ENCODE results near the gene TMEM208. TPM values are rescaled to one million over a fixed set of nuclear protein-coding genes. Genes with fewer than 3 reads are reported as not detected.

TMEM208 gene
- total and polyA plus RNA-seq, 2 of the 8 experiments (the other 6 are each of a cell fraction or from before 2014, with no cell fraction given), result 37.7 to 100.0 TPM

GRCh38 chr16:67194260-67194659, 32.7 kb upstream of the TMEM208 start (continued):
- no peak for TF ChIP-seq CTCF (IDR thresholded peaks at IDR 0.05; ENCODE audit: control extremely low read depth in 1 of 3, insufficient read depth in 1 of 3, low read depth in 1 of 3, low read length in 3 of 3)
- TF ChIP-seq RFX5 (IDR thresholded peaks at IDR 0.05; ENCODE audit: borderline replicate concordance, low read depth, low read length), result no peak
- TF ChIP-seq MAFK (IDR thresholded peaks at IDR 0.05; ENCODE audit: low read depth, low read length), result no peak
- TF ChIP-seq EP300 (IDR thresholded peaks at IDR 0.05; ENCODE audit: borderline replicate concordance in 1 of 2, low read depth in 2 of 2, low read length in 2 of 2), result no peak
